ENCODE results near the gene MAL. TPM values are rescaled to one million over a fixed set of nuclear protein-coding genes. Genes with fewer than 3 reads are reported as not detected.

MAL gene
- total RNA-seq, result 10 to 100 TPM; 35.4 to 43.3 TPM

DNA sequence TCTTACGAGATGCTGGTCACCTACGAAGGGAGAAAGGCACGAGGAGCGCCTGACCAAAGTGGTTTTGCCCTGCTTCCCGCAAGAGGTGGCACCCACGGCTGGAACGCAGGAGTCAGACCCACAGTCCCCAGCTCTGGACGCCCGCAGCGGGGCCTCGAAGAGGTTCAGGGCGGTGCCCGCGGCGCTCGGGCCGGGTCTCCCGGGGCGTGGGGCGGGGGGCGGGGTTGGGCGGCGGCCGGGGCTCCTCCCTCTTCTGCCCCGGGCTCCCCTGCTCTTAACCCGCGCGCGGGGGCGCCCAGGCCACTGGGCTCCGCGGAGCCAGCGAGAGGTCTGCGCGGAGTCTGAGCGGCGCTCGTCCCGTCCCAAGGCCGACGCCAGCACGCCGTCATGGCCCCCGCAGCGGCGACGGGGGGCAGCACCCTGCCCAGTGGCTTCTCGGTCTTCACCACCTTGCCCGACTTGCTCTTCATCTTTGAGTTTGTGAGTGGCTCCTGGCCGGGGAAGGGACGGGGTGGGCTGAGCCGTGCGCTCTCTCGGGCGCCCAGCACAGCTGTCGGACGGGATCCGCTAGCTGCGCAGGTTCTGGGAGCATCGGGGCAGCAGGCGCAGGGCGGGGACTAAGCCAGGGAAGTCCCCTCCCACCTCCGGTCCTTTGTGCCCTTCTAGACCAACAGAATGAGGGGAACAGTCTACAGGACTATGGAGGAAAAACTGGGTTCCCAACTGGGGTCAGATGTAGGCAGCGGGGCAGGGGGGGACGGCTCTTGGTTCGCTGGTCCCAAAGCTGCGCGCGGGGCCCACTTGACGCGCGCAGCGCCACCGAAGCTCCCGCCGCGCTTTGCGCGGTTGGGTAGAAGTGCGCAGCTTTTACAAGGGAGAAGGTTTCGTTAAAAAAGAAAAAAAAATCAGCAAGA lies at the start of gene MAL:
Gene MAL, plus strand, starts transcription at position 303 of the 914 bp plus-strand sequence. Its CDS starts 85 bp downstream, at position 388.
- H3K27ac Mint-ChIP-seq, result peak within 1 kb of the TSS; percentile 95
- no peaks in the 10 kb centered on the region for H3K27me3 Mint-ChIP-seq
- peak within 1 kb of the TSS; percentile 91 for H3K4me3 Mint-ChIP-seq
- peak; percentile 80 for DNase-seq
- peaks cover 2% of the 10 kb centered on the region for H3K36me3 Mint-ChIP-seq (ENCODE audit: low read depth)
- ChIA-PET POLR2A (interaction anchor here (1.0 kb wide), 2 partner anchors 10 to 49 kb away, joined by 3 to 5 read pairs; no protein-coding TSS in a partner anchor), CTCF (interaction anchor here (0.6 to 9.8 kb wide), 10 partner anchors 9 to 207 kb away, joined by 3 to 291 read pairs (median 6); partner anchors contain the start of genes ZNF2 and ZNF514)
- H3K4me1 Mint-ChIP-seq, result peaks cover 65% of the 10 kb centered on the region
- intact Hi-C loops (cut with DNase I, micrococcal nuclease), result no loop called here
- no peaks in the 10 kb centered on the region for H3K9me3 Mint-ChIP-seq (ENCODE audit: low read depth)
- ATAC-seq, result peak; percentile 68

GRCh38 chr2:94977826-94978225 lies 47.7 kb upstream of the MAL start:
- Mint-ChIP-seq H3K9me3 (ENCODE audit: low read depth) (no peaks in the 10 kb centered on the region), H3K4me1 (no peaks in the 10 kb centered on the region), H3K36me3 (ENCODE audit: low read depth) (no peaks in the 10 kb centered on the region), H3K27me3 (peaks cover 6% of the 10 kb centered on the region), H3K4me3 (no peak overlapping the region), H3K27ac (no peak overlapping the region)
- DNase-seq, result no peak
- CTCF ChIA-PET, result interaction anchor here (1.0 kb wide), 1 partner anchor 9 kb away, joined by 3 read pairs; no protein-coding TSS in a partner anchor
- ATAC-seq, result no peak
- POLR2A ChIA-PET, result no interaction called here
- intact Hi-C loops (cut with DNase I, micrococcal nuclease), result no loop called here

GRCh38 chr2:94978917-94979316 lies 46.6 kb upstream of the MAL start:
- Mint-ChIP-seq H3K36me3 (ENCODE audit: low read depth) (no peaks in the 10 kb centered on the region), H3K4me3 (no peak overlapping the region), H3K27me3 (peaks cover 5% of the 10 kb centered on the region), H3K9me3 (ENCODE audit: low read depth) (no peaks in the 10 kb centered on the region), H3K4me1 (no peaks in the 10 kb centered on the region), H3K27ac (no peak overlapping the region)
- DNase-seq, result no peak
- ChIA-PET CTCF (no interaction called here), POLR2A (no interaction called here)
- intact Hi-C loops (cut with DNase I, micrococcal nuclease), result no loop called here
- no peak for ATAC-seq

GRCh38 chr2:94979406-94980375 lies 45.8 kb upstream of the MAL start:
- Mint-ChIP-seq H3K36me3 (ENCODE audit: low read depth) (no peaks in the 10 kb centered on the region), H3K4me1 (no peaks in the 10 kb centered on the region), H3K27ac (no peak overlapping the region), H3K9me3 (ENCODE audit: low read depth) (no peaks in the 10 kb centered on the region), H3K27me3 (peaks cover 7% of the 10 kb centered on the region), H3K4me3 (no peak overlapping the region)
- ChIA-PET CTCF (no interaction called here), POLR2A (no interaction called here)
- ATAC-seq, result no peak
- DNase-seq, result no peak
- intact Hi-C loops (cut with DNase I, micrococcal nuclease), result no loop called here

DNA sequence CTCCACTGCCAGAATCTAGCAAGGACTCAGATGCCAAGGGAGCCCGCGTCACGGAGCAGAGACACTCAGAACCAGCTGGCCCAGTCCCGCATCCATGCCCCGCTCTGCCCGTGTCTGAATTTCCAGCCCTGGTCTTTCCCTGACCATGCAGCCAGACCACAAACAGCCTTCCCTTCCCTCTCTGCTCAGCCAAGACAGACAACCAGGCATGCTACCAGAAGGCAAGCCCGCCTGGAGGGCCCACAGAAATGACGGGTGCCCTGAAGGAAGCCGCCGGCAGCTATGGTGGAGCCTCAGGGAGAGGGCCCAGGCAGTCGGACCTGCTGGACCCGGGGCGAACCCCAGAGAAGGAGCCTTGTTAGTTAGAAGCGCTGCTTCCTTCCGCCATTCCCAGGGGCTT lies 45.1 kb upstream of the MAL start:
- no peak overlapping the region for H3K4me3 Mint-ChIP-seq
- intact Hi-C loops (cut with DNase I, micrococcal nuclease), result no loop called here
- no peak for ATAC-seq
- no peaks in the 10 kb centered on the region for H3K36me3 Mint-ChIP-seq (ENCODE audit: low read depth)
- no peak overlapping the region for H3K27ac Mint-ChIP-seq
- DNase-seq, result no peak
- no peaks in the 10 kb centered on the region for H3K9me3 Mint-ChIP-seq (ENCODE audit: low read depth)
- ChIA-PET POLR2A (no interaction called here), CTCF (interaction anchor here (0.6 kb wide), 1 partner anchor 23 kb away, joined by 3 read pairs; no protein-coding TSS in a partner anchor)
- no peaks in the 10 kb centered on the region for H3K4me1 Mint-ChIP-seq
- peaks cover 3% of the 10 kb centered on the region for H3K27me3 Mint-ChIP-seq

DNA sequence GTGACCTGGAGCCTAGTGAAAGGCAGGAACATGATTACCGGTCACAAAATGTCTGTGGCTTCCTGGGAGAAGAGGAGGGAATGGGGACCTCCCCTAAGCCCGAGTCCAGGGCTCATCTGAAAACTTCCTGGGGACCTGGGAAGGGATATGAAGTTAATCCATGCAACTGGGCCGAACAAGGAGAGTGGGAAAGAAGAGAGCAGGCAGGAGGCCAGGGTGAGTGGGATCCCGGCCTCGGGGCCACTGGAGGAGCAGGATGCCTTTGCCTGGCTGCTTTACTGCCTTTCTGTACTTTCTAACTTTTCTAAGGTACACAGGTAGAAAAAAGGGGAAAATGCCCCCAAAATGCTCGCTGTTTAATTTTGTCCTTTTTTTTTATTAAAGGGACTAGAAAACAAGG lies 43.4 kb upstream of the MAL start:
- H3K4me3 Mint-ChIP-seq, result no peak overlapping the region
- DNase-seq (no peak), ATAC-seq (no peak)
- CTCF ChIA-PET, result no interaction called here
- no peaks in the 10 kb centered on the region for H3K36me3 Mint-ChIP-seq (ENCODE audit: low read depth)
- peaks cover 3% of the 10 kb centered on the region for H3K27me3 Mint-ChIP-seq
- no peaks in the 10 kb centered on the region for H3K4me1 Mint-ChIP-seq
- intact Hi-C loops (cut with DNase I, micrococcal nuclease), result no loop called here
- POLR2A ChIA-PET, result no interaction called here
- no peak overlapping the region for H3K27ac Mint-ChIP-seq
- H3K9me3 Mint-ChIP-seq (ENCODE audit: low read depth), result no peaks in the 10 kb centered on the region

DNA sequence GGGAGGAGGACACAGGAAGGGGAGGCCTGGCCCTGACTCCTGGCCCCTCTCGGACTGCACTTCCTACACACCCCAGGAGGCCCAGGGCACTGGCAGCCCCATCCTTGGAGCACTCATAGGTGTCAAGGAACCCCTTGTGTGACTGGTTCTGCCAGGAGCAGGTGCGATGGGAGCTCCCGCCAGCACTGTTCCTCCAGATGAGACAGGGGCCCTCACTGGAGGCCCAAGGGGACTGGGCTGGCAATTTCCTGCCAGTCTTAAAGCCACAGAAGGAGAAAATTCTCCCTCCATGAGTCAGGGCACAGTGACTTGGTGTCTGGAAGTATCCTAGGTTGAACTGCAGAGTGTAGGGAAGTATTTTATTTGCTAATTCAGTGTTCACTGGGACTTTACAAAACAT lies 42.8 kb upstream of the MAL start:
- no peaks in the 10 kb centered on the region for H3K36me3 Mint-ChIP-seq (ENCODE audit: low read depth)
- no peaks in the 10 kb centered on the region for H3K4me1 Mint-ChIP-seq
- DNase-seq, result no peak
- peaks cover 3% of the 10 kb centered on the region for H3K27me3 Mint-ChIP-seq
- ATAC-seq, result no peak
- no peak overlapping the region for H3K4me3 Mint-ChIP-seq
- H3K27ac Mint-ChIP-seq, result no peak overlapping the region
- POLR2A ChIA-PET, result no interaction called here
- CTCF ChIA-PET, result no interaction called here
- H3K9me3 Mint-ChIP-seq (ENCODE audit: low read depth), result no peaks in the 10 kb centered on the region
- intact Hi-C loops (cut with DNase I, micrococcal nuclease), result no loop called here

- CTCF ChIA-PET, result interaction anchor here (0.8 to 2.5 kb wide), 5 partner anchors 9 to 138 kb away, joined by 3 to 10 read pairs (median 3); no protein-coding TSS in a partner anchor
- no peak for ATAC-seq
- no peak overlapping the region for H3K27ac Mint-ChIP-seq
Observed at GRCh38 chr2:94984964-94985575, 40.4 kb upstream of the MAL start.

GRCh38 chr2:94985636-94986035 lies 39.9 kb upstream of the MAL start:
- Mint-ChIP-seq H3K36me3 (ENCODE audit: low read depth) (no peaks in the 10 kb centered on the region), H3K4me3 (no peak overlapping the region), H3K27me3 (peaks cover 3% of the 10 kb centered on the region), H3K27ac (no peak overlapping the region), H3K9me3 (ENCODE audit: low read depth) (no peaks in the 10 kb centered on the region), H3K4me1 (no peaks in the 10 kb centered on the region)
- ChIA-PET POLR2A (no interaction called here), CTCF (interaction anchor here (0.8 to 2.5 kb wide), 12 partner anchors 9 to 184 kb away, joined by 3 to 10 read pairs (median 4); partner anchors contain the start of gene MRPS5)
- ATAC-seq (no peak), DNase-seq (no peak)
- intact Hi-C loops (cut with DNase I, micrococcal nuclease), result loop anchor here in 1 of 2 experiments (1.0 kb wide), 2 partner anchors 95 to 130 kb away; no protein-coding TSS in a partner anchor

More at GRCh38 chr2:94984964-94985575, 40.4 kb upstream of the MAL start:
- intact Hi-C loops (cut with DNase I, micrococcal nuclease), result no loop called here
- POLR2A ChIA-PET, result no interaction called here
- no peaks in the 10 kb centered on the region for H3K9me3 Mint-ChIP-seq (ENCODE audit: low read depth)
- no peak for DNase-seq
- H3K4me3 Mint-ChIP-seq, result no peak overlapping the region
- no peaks in the 10 kb centered on the region for H3K4me1 Mint-ChIP-seq
- H3K36me3 Mint-ChIP-seq (ENCODE audit: low read depth), result no peaks in the 10 kb centered on the region
- H3K27me3 Mint-ChIP-seq, result peaks cover 3% of the 10 kb centered on the region

- H3K36me3 Mint-ChIP-seq (ENCODE audit: low read depth), result no peaks in the 10 kb centered on the region
- no peak overlapping the region for H3K27ac Mint-ChIP-seq
- CTCF ChIA-PET, result interaction anchor here (0.6 to 2.5 kb wide), 23 partner anchors 8 to 590 kb away, joined by 3 to 10 read pairs (median 4); partner anchors contain the start of gene MRPS5
Observed at GRCh38 chr2:94986392-94986963, 39.0 kb upstream of the MAL start.

More at GRCh38 chr2:94986392-94986963, 39.0 kb upstream of the MAL start:
- H3K4me1 Mint-ChIP-seq, result no peaks in the 10 kb centered on the region
- H3K27me3 Mint-ChIP-seq, result peaks cover 3% of the 10 kb centered on the region
- ATAC-seq (peak; percentile 55), DNase-seq (peak; percentile 70)
- POLR2A ChIA-PET, result interaction anchor here (0.5 kb wide), 1 partner anchor 141 kb away, joined by 3 read pairs; no protein-coding TSS in a partner anchor
- no peak overlapping the region for H3K4me3 Mint-ChIP-seq
- no peaks in the 10 kb centered on the region for H3K9me3 Mint-ChIP-seq (ENCODE audit: low read depth)
- intact Hi-C loops (cut with DNase I, micrococcal nuclease), result loop anchor here in 1 of 2 experiments (1.0 kb wide), 2 partner anchors 94 to 129 kb away; no protein-coding TSS in a partner anchor
